Measurements from ENCODE around the gene MEIG1.
"Not testable (repeated sequence)": the region's sequence is repeated elsewhere in the genome, so short reads cannot be mapped to it uniquely, and the experiment has no call there.

The MEIG1 gene

DNA sequence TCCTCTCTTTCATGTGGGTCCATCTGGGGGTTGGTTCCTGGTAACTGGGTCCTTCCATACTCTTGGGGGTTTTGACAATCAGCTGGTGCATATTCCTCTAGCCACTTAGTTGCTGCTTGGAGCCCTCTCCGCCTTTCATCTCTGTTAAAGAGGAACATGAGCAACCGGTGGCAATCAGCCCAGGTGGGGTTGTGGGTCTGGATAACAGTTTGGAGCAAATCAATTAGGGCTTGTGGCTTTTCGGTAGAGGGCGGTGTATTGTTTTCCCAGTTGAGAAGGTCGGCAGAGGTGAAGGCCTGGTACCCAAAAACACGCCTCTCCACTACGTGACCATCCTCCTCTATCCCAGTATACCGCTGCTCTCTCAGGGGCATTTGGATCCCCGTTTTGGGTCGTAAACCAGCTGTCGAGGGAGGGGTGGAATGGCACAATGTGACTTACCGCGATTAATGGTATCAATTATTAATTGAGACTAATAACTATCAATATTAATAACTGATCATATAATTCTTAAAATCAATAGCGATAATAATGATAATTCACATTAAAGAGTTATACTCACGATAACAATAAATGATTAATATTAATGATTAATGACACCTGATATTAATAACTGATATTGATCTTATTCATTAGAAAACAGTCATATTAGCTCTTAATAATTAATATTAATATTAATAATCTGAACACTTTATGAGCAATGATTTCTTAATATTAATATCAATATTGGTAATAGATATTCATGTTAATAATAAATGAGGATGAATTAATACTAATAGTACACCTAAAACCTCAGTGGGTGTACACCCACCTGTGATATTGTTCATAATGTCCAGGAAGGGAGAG is 15.2 kb downstream of the MEIG1 start:
- not testable (repeated sequence) for H3K27ac Mint-ChIP-seq; H3K36me3 Mint-ChIP-seq (ENCODE audit: insufficient read depth); H3K4me3 Mint-ChIP-seq; H3K4me1 Mint-ChIP-seq (ENCODE audit: low read depth in 2 of 2); DNase-seq; ATAC-seq (replicated peaks); H3K9me3 Mint-ChIP-seq
- H3K27me3 Mint-ChIP-seq, result peaks cover 12 to 26% of the 10 kb centered on the region in 2 donors

DNA sequence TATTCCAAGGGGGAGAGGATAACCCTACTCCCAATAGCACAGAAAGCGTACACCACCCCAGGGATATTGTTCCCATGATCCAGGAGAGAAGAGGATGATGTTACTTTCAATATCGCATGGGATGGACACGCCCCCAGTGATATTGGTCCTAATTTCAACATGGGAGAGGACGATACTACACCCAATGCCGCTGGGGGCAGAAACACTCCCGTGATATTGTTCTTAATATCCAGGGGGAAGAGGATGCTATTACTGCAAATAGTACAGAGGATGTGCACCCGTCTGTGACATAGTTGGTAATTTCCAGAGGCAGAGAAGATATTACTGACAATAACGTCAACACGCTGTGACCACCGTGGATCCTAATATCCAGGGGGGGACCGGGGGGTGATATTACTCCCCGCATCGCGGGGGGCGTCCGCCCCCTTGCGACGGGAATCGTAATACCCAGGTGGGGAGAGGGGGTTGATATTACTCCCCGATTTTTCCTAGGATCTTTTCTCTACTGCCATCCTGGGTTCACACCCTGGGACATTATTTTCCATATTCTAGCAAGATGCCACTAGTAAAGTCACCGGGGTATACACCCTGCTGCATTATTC is 16.6 kb downstream of the MEIG1 start:
- ATAC-seq (replicated peaks) (no peak), DNase-seq (no peak)
- Mint-ChIP-seq H3K9me3 (no peaks in the 10 kb centered on the region), H3K27me3 (peaks cover 12 to 30% of the 10 kb centered on the region in 2 donors), H3K36me3 (ENCODE audit: insufficient read depth) (no peaks in the 10 kb centered on the region), H3K4me3 (no peak overlapping the region), H3K4me1 (ENCODE audit: low read depth in 2 of 2) (peaks cover 5 to 7% of the 10 kb centered on the region in 2 donors), H3K27ac (no peak overlapping the region)

DNA sequence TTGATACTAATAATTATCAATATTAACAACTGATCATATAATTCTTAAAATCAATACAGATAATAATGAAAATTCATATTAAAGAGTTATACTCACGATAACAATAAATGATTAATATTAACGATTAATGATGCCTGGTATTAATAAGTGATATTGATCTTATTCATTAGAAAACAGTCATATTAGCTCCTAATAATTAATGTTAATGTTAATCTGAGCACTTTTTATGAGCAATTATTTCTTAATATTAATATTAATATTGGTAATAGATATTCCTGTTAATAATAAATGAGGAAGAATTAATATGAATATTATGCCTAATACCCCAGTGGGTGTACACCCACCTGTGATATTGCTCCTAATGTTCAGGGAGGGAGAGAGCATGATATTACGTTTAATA is 23.6 kb downstream of the MEIG1 start:
- Mint-ChIP-seq H3K4me3 (no peak overlapping the region), H3K9me3 (no peaks in the 10 kb centered on the region), H3K4me1 (ENCODE audit: low read depth in 2 of 2) (no peaks in the 10 kb centered on the region), H3K27ac (no peak overlapping the region), H3K36me3 (ENCODE audit: insufficient read depth) (no peaks in the 10 kb centered on the region), H3K27me3 (peaks cover 30 to 50% of the 10 kb centered on the region in 2 donors)
- ATAC-seq (replicated peaks) (no peak), DNase-seq (no peak)

DNA sequence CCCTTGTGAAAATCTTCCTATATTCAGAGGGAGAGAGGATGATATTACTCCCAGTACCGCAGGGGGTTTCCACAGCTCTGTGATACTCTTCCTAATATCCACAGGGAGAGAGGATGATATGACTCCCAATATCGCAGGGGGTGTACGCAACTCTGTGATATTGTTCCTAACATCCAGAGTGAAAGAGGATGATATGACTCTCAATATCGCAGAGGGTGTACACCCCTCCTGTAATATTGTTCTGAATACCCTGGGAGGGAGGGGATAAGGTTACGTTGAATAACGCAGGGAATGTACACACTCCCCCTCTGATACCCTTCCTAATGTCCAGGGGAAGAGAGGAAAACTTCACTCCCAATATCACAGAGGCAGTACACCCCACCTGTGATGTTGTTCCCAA is 30.4 kb downstream of the MEIG1 start:
- Mint-ChIP-seq H3K27me3 (peaks cover 33 to 50% of the 10 kb centered on the region in 2 donors), H3K4me1 (ENCODE audit: low read depth in 2 of 2) (peaks cover 0 to 11% of the 10 kb centered on the region in 2 donors)
- not testable (repeated sequence) for DNase-seq; H3K27ac Mint-ChIP-seq; H3K4me3 Mint-ChIP-seq; H3K9me3 Mint-ChIP-seq; H3K36me3 Mint-ChIP-seq (ENCODE audit: insufficient read depth); ATAC-seq (replicated peaks)

DNA sequence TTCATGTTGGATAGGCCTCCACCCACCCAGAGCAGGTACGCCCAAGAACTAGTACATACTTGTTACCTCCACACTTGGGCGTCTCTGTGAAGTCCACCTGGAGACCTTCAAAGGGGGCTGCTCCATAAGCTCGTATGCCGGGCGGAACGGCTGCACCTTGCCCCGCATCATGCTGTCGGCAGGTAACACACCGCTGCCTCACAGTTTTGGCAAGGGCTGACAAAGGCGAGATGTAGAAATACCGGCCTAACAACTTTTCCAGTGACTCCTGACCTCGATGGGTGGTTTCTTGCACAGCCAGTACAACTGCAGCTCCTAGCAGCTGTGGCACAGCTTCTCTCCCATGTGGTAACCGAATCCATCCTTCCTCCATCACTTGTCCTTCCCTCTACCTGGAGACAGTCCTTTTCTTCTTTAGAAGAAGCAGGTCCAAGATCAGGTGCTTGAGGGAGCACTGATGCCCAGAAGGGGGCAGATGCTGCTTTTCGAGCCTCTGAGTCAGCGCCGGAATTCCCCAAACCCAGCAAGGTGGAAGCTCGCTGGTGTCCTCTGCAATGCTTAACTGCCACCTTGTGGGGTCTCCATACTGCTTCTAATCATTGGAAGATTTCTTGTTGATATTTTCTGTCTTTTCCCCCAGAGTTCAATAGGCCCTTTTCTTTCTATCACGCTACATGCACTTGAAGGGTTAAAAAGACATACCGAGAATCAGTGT is 32.0 kb downstream of the MEIG1 start:
- H3K27ac Mint-ChIP-seq; H3K36me3 Mint-ChIP-seq (ENCODE audit: insufficient read depth); H3K9me3 Mint-ChIP-seq; DNase-seq; H3K4me3 Mint-ChIP-seq; ATAC-seq (replicated peaks): not testable (repeated sequence)
- Mint-ChIP-seq H3K27me3 (peaks cover 33 to 52% of the 10 kb centered on the region in 2 donors), H3K4me1 (ENCODE audit: low read depth in 2 of 2) (peaks cover 0 to 11% of the 10 kb centered on the region in 2 donors)

DNA sequence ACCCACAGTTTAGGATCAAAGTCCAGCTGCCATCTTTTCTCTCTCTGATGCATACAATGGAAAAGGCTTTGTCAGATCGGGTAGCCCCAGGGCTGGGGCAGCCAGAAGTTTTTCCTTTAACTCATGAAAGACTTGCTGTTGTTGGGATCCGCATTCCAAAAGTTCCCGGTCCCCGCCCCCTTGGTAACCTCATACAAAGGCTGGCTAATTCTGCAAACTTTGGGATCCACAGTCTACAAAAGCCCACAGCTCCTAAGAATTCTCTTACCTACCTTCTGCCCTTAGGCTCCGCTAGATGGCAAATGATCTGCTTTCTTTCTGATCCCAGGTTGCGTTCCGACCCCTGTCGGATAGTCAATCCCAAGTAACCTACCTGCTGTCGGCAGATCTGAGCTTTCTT is 33.1 kb downstream of the MEIG1 start:
- H3K27me3 Mint-ChIP-seq, result peaks cover 25 to 40% of the 10 kb centered on the region in 2 donors
- not testable (repeated sequence) for H3K36me3 Mint-ChIP-seq (ENCODE audit: insufficient read depth); H3K27ac Mint-ChIP-seq; H3K4me3 Mint-ChIP-seq; DNase-seq; H3K9me3 Mint-ChIP-seq; ATAC-seq (replicated peaks)
- H3K4me1 Mint-ChIP-seq (ENCODE audit: low read depth in 2 of 2), result peaks cover 0 to 11% of the 10 kb centered on the region in 2 donors

DNA sequence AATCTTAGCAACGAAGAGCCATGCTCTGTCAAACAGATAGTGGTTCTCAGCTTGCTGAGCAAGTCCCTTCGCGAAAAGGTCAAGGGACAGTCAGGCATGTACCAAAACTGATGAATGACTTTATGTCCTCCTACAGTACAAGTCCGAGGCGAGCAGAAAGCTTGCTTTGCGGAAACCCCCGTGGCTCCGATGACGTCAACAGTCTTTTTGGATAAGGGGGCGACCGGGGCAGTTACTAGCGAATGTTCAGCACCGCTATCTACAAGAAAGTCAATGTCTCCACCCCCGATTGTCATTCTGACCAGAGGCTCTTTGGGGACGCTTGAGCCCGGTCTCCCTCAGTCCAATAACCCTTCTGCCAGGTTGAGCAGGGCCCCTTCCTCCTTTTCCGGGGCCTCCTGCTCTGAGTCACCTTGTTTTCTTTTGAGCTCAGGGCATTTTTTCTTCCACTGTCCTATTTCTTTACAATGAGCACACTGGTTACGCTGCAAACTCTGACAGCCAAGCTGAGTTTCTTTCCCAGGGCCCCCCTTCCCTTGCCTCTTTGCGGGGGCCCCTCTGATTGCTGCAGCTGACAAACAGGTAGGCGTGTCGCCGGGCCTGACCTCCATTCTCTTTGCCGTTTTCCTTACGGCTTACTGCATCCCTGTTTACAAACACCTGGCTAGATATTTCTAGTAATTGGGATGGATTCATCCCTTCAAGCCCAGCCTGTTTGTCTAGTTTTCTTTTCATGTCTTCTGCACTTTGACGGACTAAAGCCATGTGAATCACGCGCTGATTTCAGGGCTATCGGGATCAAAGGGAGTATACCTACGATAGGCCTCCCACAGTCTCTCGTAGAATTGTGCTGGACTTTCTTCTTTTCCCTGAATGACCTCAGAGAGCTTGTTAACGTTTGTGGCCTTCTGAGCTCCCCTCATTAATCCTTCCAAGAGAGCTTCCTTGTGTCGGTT is 34.6 kb downstream of the MEIG1 start:
- Mint-ChIP-seq H3K4me3 (peak overlapping the region in 1 of 2 donors; percentile 23), H3K27ac (peak overlapping the region in 1 of 2 donors; percentile 49), H3K4me1 (ENCODE audit: low read depth in 2 of 2) (peaks cover 0 to 11% of the 10 kb centered on the region in 2 donors), H3K27me3 (peaks cover 14 to 38% of the 10 kb centered on the region in 2 donors)
- ATAC-seq (replicated peaks); H3K36me3 Mint-ChIP-seq (ENCODE audit: insufficient read depth); H3K9me3 Mint-ChIP-seq; DNase-seq: not testable (repeated sequence)

DNA sequence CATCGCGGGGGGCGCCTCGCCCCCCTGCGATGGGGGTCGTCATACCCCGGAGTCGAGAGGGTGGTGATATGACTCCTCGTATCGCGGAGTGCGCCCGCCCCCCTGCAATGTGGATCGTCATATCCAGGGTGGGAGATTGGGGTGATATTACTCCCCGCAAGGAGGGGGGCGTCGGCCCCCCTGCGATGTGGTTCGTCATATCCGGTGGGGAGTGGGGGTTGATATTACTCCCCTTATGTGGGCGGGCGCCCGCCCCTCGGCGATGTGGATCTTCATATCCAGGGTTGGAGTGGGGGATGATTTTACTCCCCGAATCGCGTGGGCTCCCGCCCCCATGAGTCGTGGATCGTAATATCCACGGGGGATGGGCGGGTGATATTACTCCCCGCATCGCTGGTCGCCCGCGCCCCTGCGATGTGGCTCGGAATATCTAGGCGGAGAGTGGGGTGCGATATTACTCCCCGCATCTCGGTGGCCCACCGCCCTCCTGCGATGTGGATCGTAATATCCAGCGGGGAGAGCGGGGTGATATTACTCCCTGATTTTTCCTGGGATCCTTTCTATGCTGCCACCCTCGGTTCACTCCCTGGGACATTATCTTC is 36.9 kb downstream of the MEIG1 start:
- DNase-seq, result no peak
- Mint-ChIP-seq H3K4me1 (ENCODE audit: low read depth in 2 of 2) (peaks cover 0 to 8% of the 10 kb centered on the region in 2 donors), H3K27me3 (peaks cover 9 to 43% of the 10 kb centered on the region in 2 donors), H3K4me3 (no peak overlapping the region), H3K36me3 (ENCODE audit: insufficient read depth) (no peaks in the 10 kb centered on the region), H3K9me3 (no peaks in the 10 kb centered on the region), H3K27ac (no peak overlapping the region)
- no peak for ATAC-seq (replicated peaks)

DNA sequence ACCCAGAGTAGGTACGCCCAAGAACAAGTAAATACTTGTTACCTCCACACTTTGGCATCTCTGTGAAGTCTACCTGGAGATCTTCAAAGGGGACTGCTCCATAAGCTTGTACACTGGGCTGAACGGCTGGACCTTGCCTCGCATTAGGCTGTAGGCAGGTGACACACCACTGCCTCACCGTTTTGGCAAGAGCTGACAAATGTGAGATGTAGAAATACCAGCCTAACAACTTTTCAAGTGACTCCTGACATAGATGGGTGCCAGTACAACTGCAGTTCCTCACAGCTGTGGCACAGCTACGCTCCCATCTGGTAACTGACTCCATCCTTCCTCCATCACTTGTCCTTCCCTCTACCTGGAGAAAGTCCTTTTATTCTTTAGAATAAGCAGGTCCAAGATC is 54.3 kb downstream of the MEIG1 start:
- H3K36me3 Mint-ChIP-seq (ENCODE audit: insufficient read depth); H3K4me1 Mint-ChIP-seq (ENCODE audit: low read depth in 2 of 2); H3K27ac Mint-ChIP-seq; H3K4me3 Mint-ChIP-seq; H3K9me3 Mint-ChIP-seq; ATAC-seq (replicated peaks); DNase-seq: not testable (repeated sequence)
- H3K27me3 Mint-ChIP-seq, result peaks cover 14 to 15% of the 10 kb centered on the region in 2 donors

DNA sequence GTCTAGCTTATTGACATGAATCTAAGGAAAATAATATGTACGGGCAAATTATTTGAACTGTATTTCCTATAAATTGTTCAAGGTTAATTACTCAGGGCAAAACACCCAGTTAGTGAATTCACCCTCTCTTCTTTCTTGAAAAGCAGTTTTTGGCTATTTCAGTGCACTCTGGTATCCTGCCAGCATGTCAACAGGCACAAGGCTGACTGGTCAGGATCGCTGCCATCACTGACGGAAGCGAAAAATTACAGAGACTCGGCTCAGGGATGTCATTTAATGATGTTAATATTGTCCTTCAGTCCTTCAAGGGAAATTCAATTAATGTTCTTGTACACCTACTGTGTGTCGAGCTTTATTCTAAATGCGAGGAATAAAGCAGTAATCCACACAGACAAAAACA is 56.3 kb downstream of the MEIG1 start:
- no peak for DNase-seq
- H3K4me3 Mint-ChIP-seq, result no peak overlapping the region
- ATAC-seq (replicated peaks), result no peak
- H3K36me3 Mint-ChIP-seq (ENCODE audit: insufficient read depth), result no peaks in the 10 kb centered on the region
- H3K27ac Mint-ChIP-seq, result no peak overlapping the region
- H3K9me3 Mint-ChIP-seq, result no peaks in the 10 kb centered on the region
- peaks cover 14 to 15% of the 10 kb centered on the region in 2 donors for H3K27me3 Mint-ChIP-seq
- H3K4me1 Mint-ChIP-seq (ENCODE audit: low read depth in 2 of 2), result no peaks in the 10 kb centered on the region

DNA sequence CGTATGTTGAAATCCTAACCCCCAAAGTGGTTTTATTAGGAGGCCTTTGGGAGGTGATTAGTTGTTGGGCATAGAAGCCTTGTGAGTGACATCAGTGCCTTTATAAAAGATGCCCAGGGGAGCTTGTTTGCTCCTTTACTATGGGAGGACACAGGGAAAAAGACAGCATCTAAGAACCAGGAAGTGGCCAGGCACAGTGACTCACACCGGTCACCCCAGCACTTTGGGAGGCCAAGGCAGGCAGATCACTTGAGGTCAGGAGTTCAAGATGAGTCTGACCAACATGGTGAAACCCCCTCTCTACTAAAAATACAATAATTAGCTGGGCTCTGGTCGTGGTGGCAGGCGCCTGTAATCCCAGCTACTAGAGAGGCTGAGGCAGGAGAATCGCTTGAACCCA is 61.8 kb downstream of the MEIG1 start:
- not testable (repeated sequence) for H3K27me3 Mint-ChIP-seq; H3K4me3 Mint-ChIP-seq; ATAC-seq (replicated peaks); H3K9me3 Mint-ChIP-seq; H3K36me3 Mint-ChIP-seq (ENCODE audit: insufficient read depth); H3K4me1 Mint-ChIP-seq (ENCODE audit: low read depth in 2 of 2); H3K27ac Mint-ChIP-seq; DNase-seq

Data from effector memory CD8-positive, alpha-beta T cell (primary cell).